Measurements from ENCODE around the gene OTOGL. TPM values are rescaled to one million over a fixed set of nuclear protein-coding genes. Genes with fewer than 3 reads are reported as not detected.
"Not testable (repeated sequence)": the region's sequence is repeated elsewhere in the genome, so short reads cannot be mapped to it uniquely, and the experiment has no call there.

OTOGL gene
- total RNA-seq, result 0.27 TPM
- long read RNA-seq, result 0 reads

GRCh38 chr12:80099259-80099658 is at the start of gene OTOGL:
OTOGL (plus strand) TSS chr12:80099537; CDS start chr12:80209432, 109,895 bp downstream.
- intact Hi-C loops (cut with micrococcal nuclease), result no loop called here
- DNase-seq (no peak), ATAC-seq (no peak)

GRCh38 chr12:80050236-80050635 is 49.1 kb upstream of the OTOGL start:
- DNase-seq (no peak), ATAC-seq (no peak)
- intact Hi-C loops (cut with micrococcal nuclease), result no loop called here

GRCh38 chr12:80053051-80053790 is 46.1 kb upstream of the OTOGL start:
- intact Hi-C loops (cut with micrococcal nuclease), result no loop called here
- DNase-seq (peak; percentile 68), ATAC-seq (peak; percentile 83)

GRCh38 chr12:80056232-80056631 is 43.1 kb upstream of the OTOGL start:
- DNase-seq (no peak), ATAC-seq (no peak)
- intact Hi-C loops (cut with micrococcal nuclease), result no loop called here

GRCh38 chr12:80056845-80057244 is 42.5 kb upstream of the OTOGL start:
- intact Hi-C loops (cut with micrococcal nuclease), result no loop called here
- ATAC-seq (peak; percentile 50), DNase-seq (no peak)

- DNase-seq (no peak), ATAC-seq (no peak)
- intact Hi-C loops (cut with micrococcal nuclease), result no loop called here
Observed at GRCh38 chr12:80058586-80058985, 40.8 kb upstream of the OTOGL start.

GRCh38 chr12:80059102-80059501 is 40.2 kb upstream of the OTOGL start:
- ATAC-seq (no peak), DNase-seq (no peak)
- intact Hi-C loops (cut with micrococcal nuclease), result no loop called here

- ATAC-seq (no peak), DNase-seq (no peak)
- intact Hi-C loops (cut with micrococcal nuclease), result no loop called here
Observed at GRCh38 chr12:80059875-80060274, 39.5 kb upstream of the OTOGL start.

- intact Hi-C loops (cut with micrococcal nuclease), result no loop called here
- no peak for ATAC-seq
- no peak for DNase-seq
Observed at GRCh38 chr12:80064269-80064668, 35.1 kb upstream of the OTOGL start.

GRCh38 chr12:80064951-80065350 is 34.4 kb upstream of the OTOGL start:
- no peak for ATAC-seq
- intact Hi-C loops (cut with micrococcal nuclease), result no loop called here
- no peak for DNase-seq

- intact Hi-C loops (cut with micrococcal nuclease), result no loop called here
- DNase-seq, result no peak
- no peak for ATAC-seq
Observed at GRCh38 chr12:80068173-80068572, 31.2 kb upstream of the OTOGL start.

GRCh38 chr12:80083892-80084614 is 15.3 kb upstream of the OTOGL start:
- intact Hi-C loops (cut with micrococcal nuclease); DNase-seq; ATAC-seq: not testable (repeated sequence)

- intact Hi-C loops (cut with micrococcal nuclease), result no loop called here
- ATAC-seq (no peak), DNase-seq (no peak)
Observed at GRCh38 chr12:80086025-80086424, 13.3 kb upstream of the OTOGL start.

GRCh38 chr12:80087486-80088213 is 11.7 kb upstream of the OTOGL start:
- intact Hi-C loops (cut with micrococcal nuclease), result no loop called here
- ATAC-seq, result no peak
- no peak for DNase-seq

- DNase-seq (no peak), ATAC-seq (no peak)
- intact Hi-C loops (cut with micrococcal nuclease), result no loop called here
Observed at GRCh38 chr12:80100591-80100990, 1.3 kb downstream of the OTOGL start.

- ATAC-seq (no peak), DNase-seq (no peak)
- intact Hi-C loops (cut with micrococcal nuclease), result no loop called here
Observed at GRCh38 chr12:80101126-80101525, 1.8 kb downstream of the OTOGL start.

GRCh38 chr12:80107221-80107620 is 7.9 kb downstream of the OTOGL start:
- ATAC-seq (no peak), DNase-seq (no peak)
- intact Hi-C loops (cut with micrococcal nuclease), result no loop called here

- DNase-seq, result no peak
- intact Hi-C loops (cut with micrococcal nuclease), result no loop called here
- ATAC-seq, result no peak
Observed at GRCh38 chr12:80116735-80117134, 17.4 kb downstream of the OTOGL start.

- peak; percentile 37 for ATAC-seq
- no peak for DNase-seq
- intact Hi-C loops (cut with micrococcal nuclease), result no loop called here
Observed at GRCh38 chr12:80118565-80119324, 19.4 kb downstream of the OTOGL start.
